HepG2 (cell line): ENCODE measurements around the gene TECRL. TPM values are rescaled to one million over a fixed set of nuclear protein-coding genes. Genes with fewer than 3 reads are reported as not detected.

Experiments used
- ATAC-seq: fragments of 200-7000 bp; cut with Tn5 transposase; 3 replicates; pipeline ENCODE4 v1.9.1; 2020; ENCODE audit warnings: mild to moderate bottlenecking, moderate library complexity
- BruUV-seq: library from RNA; stranded (reverse); fragments of 400-500 nt; replicated peaks from 2 replicates; lab custom pipeline; 2021; lab: Mats Ljungman, UMichigan
- CTCF ChIA-PET: fragments of 300-600 bp; formaldehyde crosslinking; extraction: SDS; loops from one replicate; lab custom pipeline; 2021; ENCODE audit warnings: low total read pairs, inconsistent platforms, low intra/inter-chr PET ratio; lab: Yijun Ruan, JAX
- POLR2A ChIA-PET: fragments of 350-600 bp; sonication (Branson Sonifier 250); formaldehyde crosslinking; loops from one replicate; lab custom pipeline; 2020; ENCODE audit warnings: antibody characterized with exemption, inconsistent platforms; lab: Yijun Ruan, JAX
- DNase-seq: peaks from one replicate; pipeline ENCODE4 v3.0.0-alpha.2; 2015; ENCODE audit warnings: low spot score
- FAIRE-seq: peaks from 3 replicates; lab custom pipeline; 2011; peaks lifted over from hg19 to GRCh38; lab: Jason Lieb, UNC
- H2AFZ ChIP-seq: one replicate; pipeline ENCODE4 v1.6.1; 2011; ENCODE audit warnings: low read length, inconsistent platforms
- H3K27ac ChIP-seq: fragments of 300-600 bp; 3 replicates; pipeline ENCODE4 v1.8.0; 2011; ENCODE audit warnings: mixed run types, mild to moderate bottlenecking, mixed read lengths, low read length, inconsistent platforms; ENCODE audit not compliant: insufficient read depth; ENCODE audit errors: extremely low read length
- H3K27me3 ChIP-seq, 2 experiments: fragments of 200-600 bp in 1 of 2; 2 replicates in 1 of 2; 3 replicates in 1 of 2; pipeline versions ENCODE4 v1.6.0 to v1.8.0; 2011; ENCODE audit warnings: low read length in 2 of 2, mild to moderate bottlenecking in 2 of 2, moderate library complexity in 2 of 2, inconsistent platforms in 1 of 2; ENCODE audit not compliant: insufficient read depth in 2 of 2, control insufficient read depth in 1 of 2
- H3K36me3 ChIP-seq, 2 experiments: fragments of 200-600 bp in 1 of 2; replicated peaks in 1 of 2; 2 replicates in 1 of 2; 3 replicates in 1 of 2; pipeline versions ENCODE4 v1.5.1 to v1.8.0; 2011; ENCODE audit warnings: low read length in 2 of 2, inconsistent platforms in 1 of 2; ENCODE audit not compliant: insufficient read depth in 2 of 2, control insufficient read depth in 1 of 2
- H3K4me1 ChIP-seq: 2 replicates; pipeline ENCODE4 v1.5.1; 2012; ENCODE audit warnings: low read length, inconsistent platforms; ENCODE audit not compliant: insufficient read depth
- H3K4me2 ChIP-seq: 2 replicates; pipeline ENCODE4 v1.6.0; 2011; ENCODE audit warnings: low read depth, low read length, inconsistent platforms
- H3K4me3 ChIP-seq, 3 experiments: fragments of 200-600 bp in 1 of 3; sonication (generic), shearing (Covaris generic) in 1 of 3; replicated peaks in 1 of 3; 2 replicates each; pipeline ENCODE4 v1.5.1; 2011 to 2016; ENCODE audit warnings: low read length in 3 of 3, inconsistent platforms in 2 of 3, low read depth in 2 of 3, mild to moderate bottlenecking in 2 of 3, control low read depth in 1 of 3, mixed read lengths in 1 of 3; ENCODE audit not compliant: insufficient read depth in 1 of 3
- H3K79me2 ChIP-seq: one replicate; pipeline ENCODE4 v1.6.1; 2011; ENCODE audit warnings: low read length, inconsistent platforms; ENCODE audit not compliant: insufficient read depth
- H3K9ac ChIP-seq: 2 replicates; pipeline ENCODE4 v1.6.0; 2011; ENCODE audit warnings: mild to moderate bottlenecking, low read depth, low read length, inconsistent platforms; ENCODE audit not compliant: insufficient read depth
- H3K9me3 ChIP-seq: 2 replicates; pipeline ENCODE4 v1.5.1; 2012; ENCODE audit warnings: mild to moderate bottlenecking, low read length
- H4K20me1 ChIP-seq: 2 replicates; pipeline ENCODE4 v1.6.0; 2011; ENCODE audit warnings: inconsistent platforms, mild to moderate bottlenecking, low read length, moderate library complexity; ENCODE audit not compliant: insufficient read depth
- FIP1L1 ChIP-seq: fragments of 200-400 bp; formaldehyde crosslinking; IDR thresholded peaks from 2 replicates; pipeline ENCODE4 v1.6.1; 2018; ENCODE audit warnings: low read depth, mild to moderate bottlenecking, low read length, moderate library complexity, borderline replicate concordance; ENCODE audit not compliant: insufficient read depth
- KDM5A ChIP-seq: fragments of 200-600 bp; sonication (generic); IDR thresholded peaks from 2 replicates; pipeline ENCODE4 v1.7.0; 2018; ENCODE audit warnings: antibody characterized with exemption, mild to moderate bottlenecking, low read length, borderline replicate concordance
- MED1 ChIP-seq: sonication (generic); formaldehyde crosslinking; IDR thresholded peaks from 2 replicates; pipeline ENCODE4 v1.4.0; 2020; ENCODE audit warnings: missing genetic modification reagents
- MED8 ChIP-seq: sonication (generic); formaldehyde crosslinking; IDR thresholded peaks from 2 replicates; pipeline ENCODE4 v1.8.1; 2023; ENCODE audit warnings: mild to moderate bottlenecking, missing genetic modification reagents; ENCODE audit not compliant: insufficient replicate concordance
- MLLT10 ChIP-seq: sonication (generic); formaldehyde crosslinking; IDR thresholded peaks from 2 replicates; pipeline ENCODE4 v1.4.0; 2020; ENCODE audit warnings: missing genetic modification reagents
- POGK ChIP-seq: sonication (generic); formaldehyde crosslinking; conservative IDR thresholded peaks from 2 replicates; pipeline ENCODE4 v1.8.0; 2022; ENCODE audit warnings: mild to moderate bottlenecking, moderate library complexity, missing genetic modification reagents
- SRSF4 ChIP-seq: fragments of 200-400 bp; formaldehyde crosslinking; IDR thresholded peaks from one replicate; pipeline ENCODE4 v1.6.1; 2018; ENCODE audit warnings: mild to moderate bottlenecking, low read depth, low read length, moderate library complexity; ENCODE audit not compliant: poor library complexity, severe bottlenecking
- ZEB1 ChIP-seq: IDR thresholded peaks from 2 replicates; pipeline ENCODE4 v1.6.1; 2012; ENCODE audit warnings: mild to moderate bottlenecking, low read depth, inconsistent platforms; ENCODE audit not compliant: insufficient replicate concordance
- ZGPAT ChIP-seq: IDR thresholded peaks from 2 replicates; pipeline ENCODE4 v1.6.1; 2016; ENCODE audit warnings: mild to moderate bottlenecking
- ZNF143 ChIP-seq: sonication (generic); formaldehyde crosslinking; IDR thresholded peaks from 2 replicates; pipeline ENCODE4 v1.4.0; 2020; ENCODE audit warnings: missing genetic modification reagents
- ZNF205 ChIP-seq: IDR thresholded peaks from 2 replicates; pipeline ENCODE4 v1.6.1; 2018; ENCODE audit warnings: missing biosample characterization, missing genetic modification reagents
- ZNF761 ChIP-seq: sonication (generic); formaldehyde crosslinking; conservative IDR thresholded peaks from 2 replicates; pipeline ENCODE4 v1.4.0; 2020; ENCODE audit warnings: mild to moderate bottlenecking, missing genetic modification reagents
- ZNF816 ChIP-seq: sonication (generic); formaldehyde crosslinking; IDR thresholded peaks from 2 replicates; pipeline ENCODE4 v1.8.0; 2022; ENCODE audit warnings: missing genetic modification reagents, mild to moderate bottlenecking, borderline replicate concordance
- ZNF841 ChIP-seq: sonication (generic); formaldehyde crosslinking; IDR thresholded peaks from 2 replicates; pipeline ENCODE4 v1.8.1; 2023; ENCODE audit warnings: missing genetic modification reagents, borderline replicate concordance
- WGBS: methylation state at CpG from one replicate; pipeline ENCODE4 v1.1.6; 2017; ENCODE audit warnings: low lambda C conversion rate; 5-methylcytosine and 5-hydroxymethylcytosine counted together
- in situ Hi-C: cut with HindIII; loops from 2 replicates; pipeline ENCODE4 v1.10.0; 2017; ENCODE audit warnings: low pct_unique_long_range_greater_than_20kb; ENCODE audit not compliant: extremely low pct_ligation_motif_present
- intact Hi-C: fragments of 100-400 bp; cut with micrococcal nuclease; formaldehyde crosslinking; loops from one replicate; pipeline ENCODE4 v1.10.0; 2022; ENCODE audit not compliant: unreplicated experiment
- polyA plus RNA-seq, 8 experiments: library from polyadenylated mRNA; depleted of rRNA in 3 of 8; stranded (reverse) in 7 of 8; unstranded in 1 of 8; fragments of >200 nt; fragmentation: Illumina TruSeq in 4 of 8; extraction: Trizol in 4 of 8; gene quantifications; 2 replicates each; pipeline versions ENCODE4 v1.2.1 to v1.2.3, GENCODE V29; 2011 to 2016; ENCODE audit warnings: low read depth in 4 of 8, missing spikeins in 1 of 8, mixed read lengths in 1 of 8; ENCODE audit not compliant: insufficient read depth in 1 of 8
- total RNA-seq, 5 experiments: library from RNA; depleted of rRNA; stranded (reverse); fragments of >200 nt; fragmentation: Illumina TruSeq; extraction: Trizol; gene quantifications; 2 replicates each; pipeline ENCODE4 v1.2.3, GENCODE V29; 2016; ENCODE audit warnings: low read depth in 1 of 5

The TECRL gene
- total and polyA plus RNA-seq, 2 of the 13 experiments (the other 11 are each of a cell fraction or from before 2014, with no cell fraction given): not detected

DNA sequence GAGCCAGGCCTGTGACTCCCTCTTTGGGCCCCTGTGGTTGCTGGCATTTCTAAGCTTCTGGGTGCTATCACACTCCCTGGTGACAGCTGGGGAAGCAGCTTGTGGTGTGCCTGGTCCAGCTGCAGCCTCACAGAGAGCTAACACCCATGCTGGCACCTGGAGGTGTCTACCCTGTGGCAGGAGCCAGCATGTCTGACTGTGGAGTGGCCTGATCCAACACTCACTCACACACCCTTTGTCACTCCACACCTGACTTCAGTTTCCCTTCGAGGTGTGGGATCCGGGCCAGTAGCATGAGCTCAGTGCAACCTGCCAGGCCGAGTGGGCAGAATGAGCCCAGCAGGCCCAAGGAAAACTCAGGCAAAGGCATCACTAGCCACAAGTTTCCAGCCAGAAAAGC lies 67.5 kb downstream of the TECRL start:
- CTCF ChIA-PET: no interaction called here
- no peak for TF ChIP-seq MED1 (CRISPR knock-in tag)
- no peak for TF ChIP-seq ZNF761
- Histone ChIP-seq H3K4me2 (no peak overlapping the region), H3K9ac (no peak overlapping the region), H3K27me3 (no peaks in the 10 kb centered on the region), H3K79me2 (no peaks in the 10 kb centered on the region), H3K4me3 (no peak overlapping the region), H2AFZ (no peak overlapping the region), H3K27ac (no peak overlapping the region), H3K9me3 (no peaks in the 10 kb centered on the region), H3K36me3 (no peaks in the 10 kb centered on the region), H3K4me1 (no peaks in the 10 kb centered on the region), H4K20me1 (no peaks in the 10 kb centered on the region)
- WGBS: 0% methylated on average over 3 of the region's 3 CpGs
- intact Hi-C loops (no loop called here), in situ Hi-C loops (no loop called here)
- BruUV-seq: no TSS peak
- no peak for FAIRE-seq
- no peak for DNase-seq
- ATAC-seq: no peak
- POLR2A ChIA-PET: no interaction called here

DNA sequence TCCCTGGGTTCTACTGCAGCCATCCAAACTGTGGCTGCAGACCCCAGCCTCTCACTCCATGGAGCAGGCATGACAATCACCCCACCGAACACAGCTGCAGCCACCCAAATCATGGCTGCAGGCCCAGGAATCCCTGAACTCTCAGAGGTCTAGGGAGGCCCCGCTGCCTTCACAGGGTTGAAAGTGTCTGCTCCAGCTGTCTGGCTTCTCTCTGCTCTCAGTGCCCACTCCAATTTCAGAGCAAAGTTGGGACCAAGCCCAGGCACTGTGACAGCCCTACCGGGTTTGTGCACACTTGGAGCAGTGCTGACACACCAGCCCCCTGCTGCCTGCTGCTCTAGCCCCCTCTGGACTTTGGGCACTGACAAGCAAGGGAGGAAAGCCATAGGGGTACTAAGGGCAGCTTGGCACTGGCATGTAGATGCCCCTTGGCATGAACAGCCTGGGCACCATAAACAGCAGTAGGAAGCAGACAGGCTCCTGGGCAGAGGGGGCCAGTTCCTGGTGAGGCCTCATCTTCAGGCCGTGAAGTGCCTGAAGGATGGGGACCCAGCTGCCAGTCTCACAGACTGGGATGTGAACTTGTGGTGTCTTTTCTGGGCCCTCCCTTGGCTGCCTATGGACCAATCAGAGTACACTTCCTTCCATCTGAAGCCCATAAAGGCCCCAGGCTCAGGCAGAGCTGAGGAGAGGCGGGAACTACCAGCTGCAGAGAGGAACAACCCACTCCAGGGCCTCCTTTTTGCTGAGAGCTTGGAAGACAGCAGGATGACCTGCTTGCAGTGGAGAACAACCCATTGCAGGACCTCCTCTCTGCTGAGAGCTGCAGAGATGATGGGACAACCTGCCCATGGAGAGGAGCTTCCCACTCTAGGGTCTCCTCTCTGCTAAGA lies 68.8 kb downstream of the TECRL start:
- Histone ChIP-seq H3K27ac (no peak overlapping the region), H3K4me1 (no peaks in the 10 kb centered on the region), H3K4me3 (no peak overlapping the region), H3K4me2 (no peak overlapping the region), H3K9me3 (no peaks in the 10 kb centered on the region), H3K79me2 (no peaks in the 10 kb centered on the region), H3K36me3 (no peaks in the 10 kb centered on the region), H4K20me1 (no peaks in the 10 kb centered on the region), H3K27me3 (no peaks in the 10 kb centered on the region), H3K9ac (no peak overlapping the region), H2AFZ (no peak overlapping the region)
- 0% methylated on average over 1 of the region's 5 CpGs for WGBS
- no TSS peak for BruUV-seq
- DNase-seq (no peak), FAIRE-seq (no peak), ATAC-seq (no peak; the same call in 1 of the 3 replicates)
- POLR2A ChIA-PET: no interaction called here
- TF ChIP-seq MLLT10 (CRISPR knock-in tag) (no peak), ZNF841 (CRISPR knock-in tag) (no peak), KDM5A (no peak), ZNF143 (no peak), POGK (CRISPR knock-in tag) (no peak), FIP1L1 (no peak), ZNF205 (CRISPR knock-in tag) (no peak), SRSF4 (no peak), MED8 (CRISPR knock-in tag) (no peak), ZEB1 (no peak), ZGPAT (CRISPR knock-in tag) (no peak), ZNF816 (CRISPR knock-in tag) (no peak)
- in situ Hi-C loops (no loop called here), intact Hi-C loops (no loop called here)
- CTCF ChIA-PET: no interaction called here
